RWPE2 (cell line): ENCODE results near the gene LSMEM2.
A peak's percentile ranks its signal among the peaks of the same experiment; 100 is the strongest.
"Not testable (repeated sequence)": the region's sequence is repeated elsewhere in the genome, so short reads cannot be mapped to it uniquely, and the experiment has no call there.

Source experiments
- ATAC-seq: fragments of 200-7000 bp; cut with Tn5 transposase; 3 replicates; pipeline ENCODE4 v1.9.1; 2021; ENCODE audit warnings: low read depth
- DNase-seq: peaks from one replicate; pipeline ENCODE4 v3.0.0-alpha.2; 2020; ENCODE audit warnings: low spot score
- H3K27ac ChIP-seq: fragments of 450-650 bp; 2 replicates; pipeline ENCODE4 v1.5.1; 2017; ENCODE audit warnings: mild to moderate bottlenecking; ENCODE audit not compliant: poor library complexity, severe bottlenecking
- H3K27me3 ChIP-seq: fragments of 250-450 bp; sonication (Bioruptor Pico); 2 replicates; pipeline ENCODE4 v1.5.1; 2021; ENCODE audit warnings: mild to moderate bottlenecking, moderate library complexity; ENCODE audit not compliant: insufficient read depth, poor library complexity, severe bottlenecking
- H3K36me3 ChIP-seq: fragments of 250-450 bp; sonication (Bioruptor Pico); 2 replicates; pipeline ENCODE4 v1.5.1; 2020; ENCODE audit warnings: low read depth, mild to moderate bottlenecking, moderate library complexity
- H3K4me1 ChIP-seq: fragments of 250-450 bp; sonication (Bioruptor Pico); 2 replicates; pipeline ENCODE4 v1.5.1; 2021; ENCODE audit warnings: mild to moderate bottlenecking, moderate library complexity; ENCODE audit not compliant: insufficient read depth, poor library complexity, severe bottlenecking
- H3K4me3 ChIP-seq: fragments of 250-450 bp; sonication (Bioruptor Pico); 2 replicates; pipeline ENCODE4 v1.5.1; 2021; ENCODE audit warnings: mild to moderate bottlenecking, moderate library complexity; ENCODE audit not compliant: severe bottlenecking
- H3K9me3 ChIP-seq: fragments of 250-450 bp; sonication (Bioruptor Pico); 2 replicates; pipeline ENCODE4 v1.5.1; 2021; ENCODE audit warnings: mild to moderate bottlenecking, moderate library complexity; ENCODE audit not compliant: severe bottlenecking
- CTCF ChIP-seq: fragments of 450-650 bp; IDR thresholded peaks from one replicate; pipeline ENCODE4 v1.5.1; 2017; ENCODE audit warnings: mild to moderate bottlenecking, moderate library complexity; ENCODE audit not compliant: poor library complexity, severe bottlenecking

Gene LSMEM2

GRCh38 chr3:50275996-50276761, 2.7 kb upstream of the LSMEM2 start:
- Histone ChIP-seq H3K4me3 (no peak overlapping the region), H3K9me3 (no peaks in the 10 kb centered on the region), H3K27ac (no peak overlapping the region), H3K36me3 (peaks cover 43% of the 10 kb centered on the region), H3K4me1 (peaks cover 3% of the 10 kb centered on the region), H3K27me3 (no peaks in the 10 kb centered on the region)
- DNase-seq (no peak), ATAC-seq (no peak)
- no peak for TF ChIP-seq CTCF

- no peak for DNase-seq
- Histone ChIP-seq H3K27ac (no peak overlapping the region), H3K4me1 (no peaks in the 10 kb centered on the region), H3K27me3 (no peaks in the 10 kb centered on the region), H3K9me3 (no peaks in the 10 kb centered on the region), H3K36me3 (peaks cover 38% of the 10 kb centered on the region), H3K4me3 (no peak overlapping the region)
- ATAC-seq, result no peak
- TF ChIP-seq CTCF, result no peak
Observed at GRCh38 chr3:50276762-50277101, 2.2 kb upstream of the LSMEM2 start.

- Histone ChIP-seq H3K27me3 (no peaks in the 10 kb centered on the region), H3K4me1 (no peaks in the 10 kb centered on the region), H3K27ac (no peak overlapping the region), H3K4me3 (no peak overlapping the region), H3K36me3 (peaks cover 33% of the 10 kb centered on the region), H3K9me3 (no peaks in the 10 kb centered on the region)
- peak; percentile 24 for ATAC-seq
- DNase-seq, result no peak
- TF ChIP-seq CTCF, result no peak
Observed at GRCh38 chr3:50278123-50278879, 586 bp upstream of the LSMEM2 start.

- H3K4me3 ChIP-seq, result no peak overlapping the region
- peak; percentile 15; the same call in 2 of the 3 replicates for ATAC-seq
- no peaks in the 10 kb centered on the region for H3K9me3 ChIP-seq
- H3K4me1 ChIP-seq, result no peaks in the 10 kb centered on the region
- H3K27me3 ChIP-seq, result no peaks in the 10 kb centered on the region
- no peak for TF ChIP-seq CTCF
- DNase-seq, result no peak
- H3K36me3 ChIP-seq, result peaks cover 21% of the 10 kb centered on the region
- H3K27ac ChIP-seq, result no peak overlapping the region
Observed at GRCh38 chr3:50279255-50280016, 549 bp downstream of the LSMEM2 start.

- H3K4me1 ChIP-seq, H3K27ac ChIP-seq, DNase-seq, ATAC-seq, H3K9me3 ChIP-seq, H3K4me3 ChIP-seq, H3K27me3 ChIP-seq: not testable (repeated sequence)
- H3K36me3 ChIP-seq, result peaks cover 20% of the 10 kb centered on the region
Observed at GRCh38 chr3:50284121-50284520, 5.2 kb downstream of the LSMEM2 start.
